Activated CD4-positive, alpha-beta T cell treated with anti-CD3 and anti-CD28 coated beads, Interleukin-2, amount 50 U/mL, for 48 hours (primary cell): Measurements from ENCODE around the gene KLRC3.
"Not testable (repeated sequence)": the region's sequence is repeated elsewhere in the genome, so short reads cannot be mapped to it uniquely, and the experiment has no call there.

Source experiments
- DNase-seq, 2 experiments: peaks; one replicate each; pipeline ENCODE4 v3.0.0-alpha.2; 2020

The KLRC3 gene

GRCh38 chr12:10398168-10398567 lies 22.2 kb downstream of the KLRC3 start:
- no peak for DNase-seq

GRCh38 chr12:10397296-10397695 lies 23.1 kb downstream of the KLRC3 start:
- no peak for DNase-seq

- not testable (repeated sequence) for DNase-seq
These were observed 24.2 kb downstream of the KLRC3 start for GRCh38 chr12:10396176-10396575.

- no peak for DNase-seq
These were observed 24.9 kb downstream of the KLRC3 start for GRCh38 chr12:10395390-10395998.

GRCh38 chr12:10394531-10395152 lies 25.8 kb downstream of the KLRC3 start:
- DNase-seq, result not testable (repeated sequence)

GRCh38 chr12:10393291-10393690 lies 27.1 kb downstream of the KLRC3 start:
- DNase-seq, result no peak

GRCh38 chr12:10392394-10392930 lies 27.9 kb downstream of the KLRC3 start:
- no peak for DNase-seq

- DNase-seq, result not testable (repeated sequence)
These were observed 29.4 kb downstream of the KLRC3 start for GRCh38 chr12:10390991-10391390.

- no peak for DNase-seq
These were observed 30.5 kb downstream of the KLRC3 start, which contains the start of gene KLRK1 for GRCh38 chr12:10389904-10390303. Gene KLRK1, minus strand, starts transcription at chr12:10390041. Its CDS starts 1,231 bp downstream, at chr12:10388810.

- no peak for DNase-seq
These were observed 31.6 kb downstream of the KLRC3 start for GRCh38 chr12:10388624-10389413.

- DNase-seq, result not testable (repeated sequence)
These were observed 32.9 kb downstream of the KLRC3 start for GRCh38 chr12:10387498-10387897.

- DNase-seq, result no peak
These were observed 33.5 kb downstream of the KLRC3 start for GRCh38 chr12:10386857-10387256.

GRCh38 chr12:10385166-10385613 lies 35.2 kb downstream of the KLRC3 start:
- no peak for DNase-seq

- no peak for DNase-seq
These were observed 36.2 kb downstream of the KLRC3 start for GRCh38 chr12:10384191-10384590.

GRCh38 chr12:10381928-10382628 lies 38.3 kb downstream of the KLRC3 start:
- DNase-seq, result no peak

GRCh38 chr12:10378737-10379136 lies 41.7 kb downstream of the KLRC3 start:
- DNase-seq, result not testable (repeated sequence)

- no peak for DNase-seq
These were observed 45.8 kb downstream of the KLRC3 start for GRCh38 chr12:10374624-10375018.

- no peak for DNase-seq
These were observed 47.8 kb downstream of the KLRC3 start for GRCh38 chr12:10372559-10372958.

GRCh38 chr12:10371893-10372535 lies 48.4 kb downstream of the KLRC3 start:
- DNase-seq, result not testable (repeated sequence)

GRCh38 chr12:10369557-10370415 lies 50.6 kb downstream of the KLRC3 start:
- DNase-seq, result no peak
